Transverse colon (tissue), 4 donors: ENCODE data around the gene TMEM138. TPM values are rescaled to one million over a fixed set of nuclear protein-coding genes. Genes with fewer than 3 reads are reported as not detected.

Source experiments
- DNase-seq: peaks from one replicate; pipeline ENCODE4 v3.0.0-alpha.2; 2019
- H3K27ac ChIP-seq, 4 donors: fragments of 200-600 bp; sonication (generic); 2 replicates each; pipeline ENCODE4 v1.5.1; 2016 to 2018; ENCODE audit warnings: inconsistent platforms in 4 of 4
- H3K27me3 ChIP-seq: fragments of 200-600 bp; sonication (generic); 2 replicates; pipeline ENCODE4 v1.5.1; 2017; ENCODE audit warnings: inconsistent platforms
- H3K36me3 ChIP-seq, 4 donors: fragments of 200-600 bp; sonication (generic); 2 replicates each; pipeline ENCODE4 v1.5.1; 2017 to 2019; ENCODE audit warnings: inconsistent platforms in 4 of 4
- H3K4me1 ChIP-seq, 4 donors: fragments of 200-600 bp; sonication (generic); 2 replicates each; pipeline ENCODE4 v1.5.1; 2017 to 2020; ENCODE audit warnings: inconsistent platforms in 4 of 4
- H3K4me3 ChIP-seq, 4 donors: fragments of 200-600 bp; sonication (generic); 1 replicate in 1 of 4; 2 replicates in 3 of 4; pipeline versions ENCODE4 v1.5.1 to v1.6.1; 2017 to 2019; ENCODE audit warnings: inconsistent platforms in 4 of 4
- H3K9me3 ChIP-seq, 2 donors: fragments of 200-600 bp; sonication (generic); 2 replicates each; pipeline ENCODE4 v1.5.1; 2017 to 2019; ENCODE audit warnings: inconsistent platforms in 2 of 2
- CTCF ChIP-seq, 5 experiments: fragments of 200-600 bp in 3 of 5; fragments of 450-650 bp in 2 of 5; sonication (generic) in 3 of 5; IDR thresholded peaks; 1 replicate in 2 of 5; 2 replicates in 3 of 5; pipeline ENCODE4 v1.5.1; 2016 to 2017; ENCODE audit warnings: antibody characterized with exemption in 5 of 5, inconsistent platforms in 3 of 5, mild to moderate bottlenecking in 2 of 5, moderate library complexity in 1 of 5
- EP300 ChIP-seq: sonication (generic); formaldehyde crosslinking; IDR thresholded peaks from one replicate; pipeline ENCODE4 v1.6.1; 2017; ENCODE audit warnings: antibody characterized with exemption, low read depth
- POLR2A ChIP-seq: fragments of 450-650 bp; IDR thresholded peaks from one replicate; pipeline ENCODE4 v1.6.1; 2016; ENCODE audit warnings: antibody characterized with exemption, mild to moderate bottlenecking, moderate library complexity
- POLR2AphosphoS5 ChIP-seq, 3 donors: sonication (generic); formaldehyde crosslinking; IDR thresholded peaks; one replicate each; pipeline ENCODE4 v1.6.1; 2016; ENCODE audit warnings: antibody characterized with exemption in 3 of 3
- WGBS, 2 donors: methylation state at CpG; one replicate each; pipeline ENCODE4 v1.1.5; 2018; ENCODE audit warnings: low coverage in 1 of 2; 5-methylcytosine and 5-hydroxymethylcytosine counted together
- in situ Hi-C, 4 donors: fragments of 200-750 bp; cut with MboI; loops; one replicate each; pipeline versions ENCODE4 v1.15.0 to v1.15.1; 2017; ENCODE audit warnings: low sequenced_read_pairs in 3 of 4, low pct_ligation_motif_present in 1 of 4, low pct_unique_long_range_greater_than_20kb in 1 of 4
- intact Hi-C: fragments of 100-400 bp; cut with DNase I; formaldehyde crosslinking; loops from one replicate; pipeline ENCODE4 v1.15.1; 2023; ENCODE audit warnings: low total_unique reads
- total RNA-seq, 4 donors: library from RNA; depleted of rRNA; stranded (reverse); fragments of >200 nt; gene quantifications; one replicate each; pipeline ENCODE4 v1.1.0, GENCODE V29; 2016

Gene TMEM138
- total RNA-seq, 4 donors from 2014 or later: 27.9 to 51.6 (median 35.6) TPM

GRCh38 chr11:61403658-61404057 lies 41.5 kb downstream of the TMEM138 start:
- intact Hi-C loops: no loop called here
- H3K27ac ChIP-seq: no peak overlapping the region
- H3K27me3 ChIP-seq: no peaks in the 10 kb centered on the region
- in situ Hi-C loops: no loop called here
- no peaks in the 10 kb centered on the region for H3K4me1 ChIP-seq
- no peak for DNase-seq
- peaks cover 0 to 58% (median 22%) of the 10 kb centered on the region in 4 donors for H3K36me3 ChIP-seq
- no peak for TF ChIP-seq POLR2A
- TF ChIP-seq CTCF (IDR thresholded peaks at IDR 0.05): no peak
- TF ChIP-seq POLR2AphosphoS5 (IDR thresholded peaks at IDR 0.05): no peak
- TF ChIP-seq EP300: no peak
- no peak overlapping the region for H3K4me3 ChIP-seq
- H3K9me3 ChIP-seq: no peaks in the 10 kb centered on the region
- WGBS, 2 donors: 100% methylated on average over 1 of the region's 1 CpG; no CpG with 5 or more reads in 1 of the 2 donors

GRCh38 chr11:61404103-61404502 lies 41.9 kb downstream of the TMEM138 start:
- TF ChIP-seq POLR2A (no peak), EP300 (no peak), CTCF (IDR thresholded peaks at IDR 0.05) (no peak)
- no peaks in the 10 kb centered on the region for H3K9me3 ChIP-seq
- no peaks in the 10 kb centered on the region for H3K4me1 ChIP-seq
- H3K36me3 ChIP-seq: peaks cover 0 to 63% (median 24%) of the 10 kb centered on the region in 4 donors
- intact Hi-C loops (no loop called here), in situ Hi-C loops (no loop called here)
- H3K27me3 ChIP-seq: no peaks in the 10 kb centered on the region
- no peak for DNase-seq
- H3K4me3 ChIP-seq: no peak overlapping the region
- no peak overlapping the region for H3K27ac ChIP-seq
- 88% methylated on average over 5 of the region's 5 CpGs; no CpG with 5 or more reads in 1 of the 2 donors for WGBS, 2 donors

- H3K27me3 ChIP-seq: no peaks in the 10 kb centered on the region
- DNase-seq: no peak
- peaks cover 0 to 68% (median 26%) of the 10 kb centered on the region in 4 donors for H3K36me3 ChIP-seq
- TF ChIP-seq EP300: no peak
- no peak for TF ChIP-seq POLR2A
- TF ChIP-seq POLR2AphosphoS5 (IDR thresholded peaks at IDR 0.05): no peak
- no peak for TF ChIP-seq CTCF (IDR thresholded peaks at IDR 0.05)
- in situ Hi-C loops (no loop called here), intact Hi-C loops (no loop called here)
- 80% methylated on average over 4 of the region's 4 CpGs for WGBS, 2 donors
- H3K4me3 ChIP-seq: no peak overlapping the region
- no peaks in the 10 kb centered on the region for H3K4me1 ChIP-seq
- no peaks in the 10 kb centered on the region for H3K9me3 ChIP-seq
- H3K27ac ChIP-seq: no peak overlapping the region
These were observed 42.5 kb downstream of the TMEM138 start for GRCh38 chr11:61404641-61405040.

GRCh38 chr11:61406067-61406466 lies 43.9 kb downstream of the TMEM138 start:
- H3K27me3 ChIP-seq: no peaks in the 10 kb centered on the region
- no peak for TF ChIP-seq POLR2A
- H3K9me3 ChIP-seq: no peaks in the 10 kb centered on the region
- in situ Hi-C loops (no loop called here), intact Hi-C loops (no loop called here)
- no peak overlapping the region for H3K27ac ChIP-seq
- 93 to 100% methylated on average over 2 of the region's 2 CpGs for WGBS, 2 donors
- no peak for DNase-seq
- H3K36me3 ChIP-seq: peaks cover 0 to 81% (median 33%) of the 10 kb centered on the region in 4 donors
- H3K4me3 ChIP-seq: no peak overlapping the region
- no peaks in the 10 kb centered on the region for H3K4me1 ChIP-seq
